ENCODE results near the gene TAS2R41.

- TF ChIP-seq GATA2 (IDR thresholded peaks at IDR 0.05; ENCODE audit: low read depth, low read length) (no peak), GATA3 (IDR thresholded peaks at IDR 0.05; ENCODE audit: low read depth, low read length) (no peak)
Measured at GRCh38 chr7:143516981-143517380, 39.3 kb downstream of the TAS2R41 start.
